ENCODE data around the gene RBPJ. TPM values are rescaled to one million over a fixed set of nuclear protein-coding genes. Genes with fewer than 3 reads are reported as not detected.
A peak's percentile ranks its signal among the peaks of the same experiment; 100 is the strongest.
"Not testable (repeated sequence)": the region's sequence is repeated elsewhere in the genome, so short reads cannot be mapped to it uniquely, and the experiment has no call there.

Gene RBPJ
- total RNA-seq, 4 donors from 2014 or later, result 94.1 to 129 (median 113) TPM

GRCh38 chr4:26311633-26312032, 9.2 kb upstream of the RBPJ start:
- ATAC-seq (ENCODE audit: low FRiP score), result no peak
- no peak for DNase-seq (ENCODE audit: low spot score)
- no peak for TF ChIP-seq CTCF (IDR thresholded peaks at IDR 0.05)

- DNase-seq (ENCODE audit: low spot score); ATAC-seq (ENCODE audit: low FRiP score): not testable (repeated sequence)
Measured at GRCh38 chr4:26315316-26315932, 5.4 kb upstream of the RBPJ start.

- no peak for TF ChIP-seq CTCF (IDR thresholded peaks at IDR 0.05)
- DNase-seq (ENCODE audit: low spot score) (no peak), ATAC-seq (ENCODE audit: low FRiP score) (no peak)
Measured at GRCh38 chr4:26317766-26318165, 3.0 kb upstream of the RBPJ start.

DNA sequence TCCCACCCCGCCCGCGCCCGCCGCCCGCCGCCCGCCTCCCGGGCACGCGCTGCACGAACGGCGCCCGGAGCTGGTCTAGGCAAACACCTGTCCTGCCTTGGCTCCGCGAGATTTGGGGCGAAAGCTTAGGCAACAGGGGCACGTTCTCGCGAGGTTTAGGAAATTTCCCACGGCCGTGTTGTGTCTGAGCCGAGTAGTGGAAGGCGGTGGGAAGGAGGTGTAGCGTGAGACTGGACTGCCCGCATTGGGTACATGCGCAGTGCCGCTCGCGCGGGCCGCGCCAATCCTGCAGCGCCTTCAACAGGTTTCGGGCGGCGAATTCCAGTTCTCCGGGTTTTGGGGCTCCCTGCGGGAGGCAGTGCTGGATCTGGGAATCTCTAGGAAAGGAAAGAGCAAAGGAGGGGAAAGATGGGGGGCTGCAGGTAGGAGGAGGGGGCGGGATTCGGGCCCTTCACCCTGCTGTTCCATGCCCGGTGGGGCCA, 1.3 kb upstream of the RBPJ start:
- no peak for TF ChIP-seq CTCF (IDR thresholded peaks at IDR 0.05)
- peak; percentile 93 for ATAC-seq (ENCODE audit: low FRiP score)
- DNase-seq (ENCODE audit: low spot score), result peak; percentile 97

- no peak for TF ChIP-seq CTCF (IDR thresholded peaks at IDR 0.05)
- ATAC-seq (ENCODE audit: low FRiP score) (peak; percentile 2), DNase-seq (ENCODE audit: low spot score) (peak; percentile 28)
Measured at GRCh38 chr4:26319949-26320537, 771 bp upstream of the RBPJ start.

DNA sequence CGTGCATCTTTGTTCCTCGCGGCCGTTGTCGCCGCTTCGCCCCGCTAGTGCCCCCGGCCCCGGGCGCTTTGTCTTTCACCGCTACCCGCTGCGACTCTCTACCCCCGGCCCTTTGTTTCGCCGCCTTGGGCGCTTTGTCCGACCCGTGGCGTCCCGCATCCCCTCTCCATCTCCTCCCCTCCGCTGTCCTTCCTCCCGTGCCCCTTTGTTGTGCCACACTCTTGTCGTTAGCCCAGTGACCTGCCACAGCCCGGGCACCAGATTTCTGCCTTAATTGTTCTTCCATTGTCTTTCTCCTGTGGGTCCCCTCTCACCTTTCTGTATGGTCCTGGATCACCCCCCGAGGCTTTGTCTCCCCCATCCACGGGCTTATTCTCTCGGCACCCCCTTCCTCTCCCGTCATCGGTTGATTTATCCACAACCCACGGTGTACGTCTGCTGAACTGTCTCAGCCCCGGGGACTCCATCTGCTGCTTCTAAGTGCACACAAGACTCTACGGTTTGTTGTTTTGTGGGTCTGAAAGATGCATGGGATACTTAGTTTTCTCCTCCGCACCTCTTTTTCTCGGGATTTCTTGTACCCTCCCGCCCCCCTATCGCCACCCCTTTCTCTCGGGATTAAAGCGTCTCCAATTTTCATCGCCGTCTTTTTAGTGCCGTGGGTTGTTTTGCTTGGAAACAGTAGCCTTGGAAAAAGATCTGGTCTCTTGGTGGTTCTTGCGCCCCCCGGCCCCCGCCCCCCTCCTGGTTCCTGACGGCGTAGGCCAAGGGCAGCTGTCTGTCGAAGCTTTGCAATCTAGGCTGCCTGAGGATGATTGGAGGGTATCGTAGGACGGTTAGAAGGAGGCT, 783 bp downstream of the RBPJ start:
- DNase-seq (ENCODE audit: low spot score), result no peak
- TF ChIP-seq CTCF (IDR thresholded peaks at IDR 0.05), result no peak
- no peak for ATAC-seq (ENCODE audit: low FRiP score)

GRCh38 chr4:26322346-26322745, 1.5 kb downstream of the RBPJ start:
- no peak for TF ChIP-seq CTCF (IDR thresholded peaks at IDR 0.05)
- no peak for DNase-seq (ENCODE audit: low spot score)
- no peak for ATAC-seq (ENCODE audit: low FRiP score)
